Neural cell (in vitro differentiated cells): ENCODE results near the gene HELZ.

Experiments used
- EZH2 ChIP-seq: fragments of 200-600, 300-800 bp; shearing (Covaris generic), sonication (generic); IDR thresholded peaks from 2 replicates; pipeline ENCODE4 v1.6.1; 2014; ENCODE audit warnings: antibody characterized with exemption, low read length, borderline replicate concordance, mild to moderate bottlenecking; ENCODE audit not compliant: insufficient read depth, poor library complexity, severe bottlenecking
- POLR2AphosphoS5 ChIP-seq: IDR thresholded peaks from 2 replicates; pipeline ENCODE4 v1.6.1; 2012
- RAD21 ChIP-seq: fragments of 450-650 bp; conservative IDR thresholded peaks from 2 replicates; pipeline ENCODE4 v1.6.1; 2014; ENCODE audit warnings: antibody characterized with exemption, mild to moderate bottlenecking, moderate library complexity
- TAF1 ChIP-seq: IDR thresholded peaks from 2 replicates; pipeline ENCODE4 v1.6.1; 2012; ENCODE audit warnings: low read depth
- TF ChIP-seq, protein P1 (sequence below): fragments of 450-650 bp; IDR thresholded peaks from 2 replicates; pipeline ENCODE4 v1.5.1; 2014; ENCODE audit warnings: antibody characterized with exemption, mild to moderate bottlenecking, moderate library complexity; ENCODE audit not compliant: poor library complexity, severe bottlenecking
- TF ChIP-seq, protein P2 (sequence below): IDR thresholded peaks from 2 replicates; pipeline ENCODE4 v1.6.1; 2012; ENCODE audit warnings: borderline replicate concordance

DNA sequence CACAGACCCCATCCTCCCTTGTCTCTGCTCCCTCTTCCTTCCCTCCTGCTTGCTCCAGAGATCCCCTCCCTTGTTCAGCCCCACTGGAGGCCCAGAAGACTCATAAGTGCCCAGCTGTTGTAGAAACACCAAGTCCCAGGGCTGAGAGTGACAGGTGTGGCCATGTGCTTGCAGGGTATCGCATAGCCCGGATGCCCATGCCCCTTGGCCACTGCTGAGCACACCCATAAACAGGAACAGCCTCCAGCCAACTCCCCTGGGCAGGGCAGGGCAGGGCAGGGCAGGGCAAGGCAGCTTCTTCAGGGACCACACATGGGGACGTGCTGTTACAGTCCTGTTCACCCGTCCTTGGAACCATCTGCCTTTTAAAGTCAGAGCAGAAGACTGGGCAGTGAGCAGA lies 198.6 kb downstream of the HELZ start:
- TF ChIP-seq RAD21 (no peak), TAF1 (no peak), POLR2AphosphoS5 (no peak), EZH2 (no peak)
- TF ChIP-seq, protein P1, sequence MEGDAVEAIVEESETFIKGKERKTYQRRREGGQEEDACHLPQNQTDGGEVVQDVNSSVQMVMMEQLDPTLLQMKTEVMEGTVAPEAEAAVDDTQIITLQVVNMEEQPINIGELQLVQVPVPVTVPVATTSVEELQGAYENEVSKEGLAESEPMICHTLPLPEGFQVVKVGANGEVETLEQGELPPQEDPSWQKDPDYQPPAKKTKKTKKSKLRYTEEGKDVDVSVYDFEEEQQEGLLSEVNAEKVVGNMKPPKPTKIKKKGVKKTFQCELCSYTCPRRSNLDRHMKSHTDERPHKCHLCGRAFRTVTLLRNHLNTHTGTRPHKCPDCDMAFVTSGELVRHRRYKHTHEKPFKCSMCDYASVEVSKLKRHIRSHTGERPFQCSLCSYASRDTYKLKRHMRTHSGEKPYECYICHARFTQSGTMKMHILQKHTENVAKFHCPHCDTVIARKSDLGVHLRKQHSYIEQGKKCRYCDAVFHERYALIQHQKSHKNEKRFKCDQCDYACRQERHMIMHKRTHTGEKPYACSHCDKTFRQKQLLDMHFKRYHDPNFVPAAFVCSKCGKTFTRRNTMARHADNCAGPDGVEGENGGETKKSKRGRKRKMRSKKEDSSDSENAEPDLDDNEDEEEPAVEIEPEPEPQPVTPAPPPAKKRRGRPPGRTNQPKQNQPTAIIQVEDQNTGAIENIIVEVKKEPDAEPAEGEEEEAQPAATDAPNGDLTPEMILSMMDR = no peak
- TF ChIP-seq, protein P2, sequence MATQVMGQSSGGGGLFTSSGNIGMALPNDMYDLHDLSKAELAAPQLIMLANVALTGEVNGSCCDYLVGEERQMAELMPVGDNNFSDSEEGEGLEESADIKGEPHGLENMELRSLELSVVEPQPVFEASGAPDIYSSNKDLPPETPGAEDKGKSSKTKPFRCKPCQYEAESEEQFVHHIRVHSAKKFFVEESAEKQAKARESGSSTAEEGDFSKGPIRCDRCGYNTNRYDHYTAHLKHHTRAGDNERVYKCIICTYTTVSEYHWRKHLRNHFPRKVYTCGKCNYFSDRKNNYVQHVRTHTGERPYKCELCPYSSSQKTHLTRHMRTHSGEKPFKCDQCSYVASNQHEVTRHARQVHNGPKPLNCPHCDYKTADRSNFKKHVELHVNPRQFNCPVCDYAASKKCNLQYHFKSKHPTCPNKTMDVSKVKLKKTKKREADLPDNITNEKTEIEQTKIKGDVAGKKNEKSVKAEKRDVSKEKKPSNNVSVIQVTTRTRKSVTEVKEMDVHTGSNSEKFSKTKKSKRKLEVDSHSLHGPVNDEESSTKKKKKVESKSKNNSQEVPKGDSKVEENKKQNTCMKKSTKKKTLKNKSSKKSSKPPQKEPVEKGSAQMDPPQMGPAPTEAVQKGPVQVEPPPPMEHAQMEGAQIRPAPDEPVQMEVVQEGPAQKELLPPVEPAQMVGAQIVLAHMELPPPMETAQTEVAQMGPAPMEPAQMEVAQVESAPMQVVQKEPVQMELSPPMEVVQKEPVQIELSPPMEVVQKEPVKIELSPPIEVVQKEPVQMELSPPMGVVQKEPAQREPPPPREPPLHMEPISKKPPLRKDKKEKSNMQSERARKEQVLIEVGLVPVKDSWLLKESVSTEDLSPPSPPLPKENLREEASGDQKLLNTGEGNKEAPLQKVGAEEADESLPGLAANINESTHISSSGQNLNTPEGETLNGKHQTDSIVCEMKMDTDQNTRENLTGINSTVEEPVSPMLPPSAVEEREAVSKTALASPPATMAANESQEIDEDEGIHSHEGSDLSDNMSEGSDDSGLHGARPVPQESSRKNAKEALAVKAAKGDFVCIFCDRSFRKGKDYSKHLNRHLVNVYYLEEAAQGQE = no peak
